ENCODE results near the gene FLRT3. TPM values are rescaled to one million over a fixed set of nuclear protein-coding genes. Genes with fewer than 3 reads are reported as not detected.

FLRT3 gene
- total RNA-seq, 1 donor from 2014 or later = not detected

DNA sequence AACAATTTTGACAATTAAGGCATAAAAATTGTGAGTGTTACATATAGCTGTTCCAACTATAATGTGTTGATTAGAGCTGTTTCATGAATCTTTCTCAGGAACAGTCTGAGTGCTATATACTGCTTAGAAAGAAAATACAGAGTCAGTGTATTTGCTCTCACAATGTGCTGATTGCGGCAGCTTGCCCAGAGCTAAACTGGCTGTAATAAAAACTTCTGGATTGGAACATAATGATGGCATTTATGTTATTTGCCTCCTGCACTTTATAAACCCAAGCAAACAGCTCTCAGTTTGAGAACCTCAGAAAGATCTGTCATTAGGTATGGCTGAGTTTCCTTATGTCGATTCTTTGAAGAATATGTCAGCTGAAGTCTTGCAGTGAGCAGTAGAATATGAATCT lies 29.5 kb downstream of the FLRT3 start:
- Mint-ChIP-seq H3K9me3 (peaks cover 25% of the 10 kb centered on the region), H3K36me3 (ENCODE audit: low read depth) (no peaks in the 10 kb centered on the region), H3K27me3 (ENCODE audit: low read depth) (no peaks in the 10 kb centered on the region), H3K27ac (no peak overlapping the region), H3K4me3 (ENCODE audit: low read depth) (no peak overlapping the region), H3K4me1 (ENCODE audit: low read depth) (no peaks in the 10 kb centered on the region)
- DNase-seq (ENCODE audit: low spot score) = no peak
- intact Hi-C loops (cut with micrococcal nuclease) = no loop called here

GRCh38 chr20:14304472-14304871 lies 32.9 kb downstream of the FLRT3 start:
- intact Hi-C loops (cut with micrococcal nuclease) = no loop called here
- Mint-ChIP-seq H3K4me3 (ENCODE audit: low read depth) (no peak overlapping the region), H3K36me3 (ENCODE audit: low read depth) (no peaks in the 10 kb centered on the region), H3K9me3 (peaks cover 18% of the 10 kb centered on the region), H3K27ac (no peak overlapping the region), H3K27me3 (ENCODE audit: low read depth) (no peaks in the 10 kb centered on the region), H3K4me1 (ENCODE audit: low read depth) (no peaks in the 10 kb centered on the region)
- DNase-seq (ENCODE audit: low spot score) = no peak

DNA sequence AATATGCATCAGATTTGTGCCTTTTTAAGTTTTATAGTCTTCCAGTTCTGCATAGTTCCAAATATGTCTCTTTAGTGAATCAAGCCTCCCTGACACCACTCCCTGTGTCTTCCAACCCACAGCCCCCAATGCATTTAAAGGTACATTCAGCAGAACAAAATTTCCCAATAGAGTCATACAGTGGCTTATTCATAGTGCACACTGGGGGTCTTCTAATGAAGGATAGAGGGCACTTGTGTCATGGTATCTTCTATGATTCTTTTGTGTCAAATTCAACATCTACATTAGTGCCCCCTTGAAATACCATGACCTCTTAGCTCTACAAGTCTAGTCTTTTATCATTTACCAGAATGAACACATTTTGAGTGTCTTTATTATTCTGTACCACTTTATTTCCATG lies 33.8 kb downstream of the FLRT3 start:
- peaks cover 20% of the 10 kb centered on the region for H3K9me3 Mint-ChIP-seq
- intact Hi-C loops (cut with micrococcal nuclease) = no loop called here
- no peak overlapping the region for H3K27ac Mint-ChIP-seq
- DNase-seq (ENCODE audit: low spot score) = no peak
- no peaks in the 10 kb centered on the region for H3K36me3 Mint-ChIP-seq (ENCODE audit: low read depth)
- H3K27me3 Mint-ChIP-seq (ENCODE audit: low read depth) = no peaks in the 10 kb centered on the region
- H3K4me1 Mint-ChIP-seq (ENCODE audit: low read depth) = no peaks in the 10 kb centered on the region
- H3K4me3 Mint-ChIP-seq (ENCODE audit: low read depth) = no peak overlapping the region

DNA sequence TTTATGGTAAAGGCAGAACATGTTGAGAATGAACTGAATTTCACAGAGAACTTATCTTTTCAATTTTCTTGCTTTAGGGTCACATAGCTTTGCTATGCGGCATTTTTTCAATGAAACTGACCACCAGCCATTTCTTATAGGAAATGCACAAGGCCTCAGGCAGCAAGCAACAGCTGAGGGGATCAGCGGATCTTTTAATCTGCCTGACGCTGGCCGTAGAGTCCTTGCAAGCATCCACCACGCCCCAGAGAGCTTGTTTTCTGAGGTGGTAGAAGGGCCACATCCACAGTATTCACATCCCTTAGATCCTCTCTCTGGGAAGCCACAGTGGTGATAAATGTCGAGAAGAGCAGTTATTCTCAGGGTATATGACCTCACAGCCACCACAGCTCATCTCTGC lies 34.3 kb downstream of the FLRT3 start:
- Mint-ChIP-seq H3K4me3 (ENCODE audit: low read depth) (no peak overlapping the region), H3K27ac (no peak overlapping the region), H3K36me3 (ENCODE audit: low read depth) (no peaks in the 10 kb centered on the region), H3K9me3 (peaks cover 23% of the 10 kb centered on the region), H3K4me1 (ENCODE audit: low read depth) (no peaks in the 10 kb centered on the region), H3K27me3 (ENCODE audit: low read depth) (no peaks in the 10 kb centered on the region)
- intact Hi-C loops (cut with micrococcal nuclease) = no loop called here
- DNase-seq (ENCODE audit: low spot score) = no peak

DNA sequence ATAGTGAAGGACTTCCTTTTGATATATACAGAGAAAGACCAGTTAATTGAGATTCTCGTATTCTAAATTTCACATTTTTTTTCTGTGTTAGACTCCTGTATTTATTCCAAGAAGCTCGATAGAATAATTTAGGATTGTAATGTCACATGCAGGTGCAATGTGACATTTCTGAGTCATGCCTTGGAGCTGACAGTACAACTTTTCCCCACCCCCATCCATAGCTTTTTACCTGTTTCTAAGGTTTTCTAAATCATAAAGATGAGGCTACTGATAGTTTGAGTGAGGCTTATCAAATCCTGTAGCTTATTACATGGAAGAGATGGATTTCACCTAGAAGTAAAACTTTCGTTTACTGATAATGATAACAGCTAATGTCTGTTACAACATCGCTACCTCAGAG lies 37.6 kb downstream of the FLRT3 start:
- no peak for DNase-seq (ENCODE audit: low spot score)
- intact Hi-C loops (cut with micrococcal nuclease) = no loop called here
- Mint-ChIP-seq H3K36me3 (ENCODE audit: low read depth) (no peaks in the 10 kb centered on the region), H3K4me3 (ENCODE audit: low read depth) (no peak overlapping the region), H3K4me1 (ENCODE audit: low read depth) (no peaks in the 10 kb centered on the region), H3K9me3 (peaks cover 19% of the 10 kb centered on the region), H3K27me3 (ENCODE audit: low read depth) (no peaks in the 10 kb centered on the region), H3K27ac (no peak overlapping the region)

GRCh38 chr20:14295770-14296309 lies 41.6 kb downstream of the FLRT3 start:
- intact Hi-C loops (cut with micrococcal nuclease) = no loop called here
- no peak overlapping the region for H3K27ac Mint-ChIP-seq
- peaks cover 24% of the 10 kb centered on the region for H3K9me3 Mint-ChIP-seq
- no peak for DNase-seq (ENCODE audit: low spot score)
- no peak overlapping the region for H3K4me3 Mint-ChIP-seq (ENCODE audit: low read depth)
- H3K4me1 Mint-ChIP-seq (ENCODE audit: low read depth) = no peaks in the 10 kb centered on the region
- H3K36me3 Mint-ChIP-seq (ENCODE audit: low read depth) = no peaks in the 10 kb centered on the region
- H3K27me3 Mint-ChIP-seq (ENCODE audit: low read depth) = no peaks in the 10 kb centered on the region

DNA sequence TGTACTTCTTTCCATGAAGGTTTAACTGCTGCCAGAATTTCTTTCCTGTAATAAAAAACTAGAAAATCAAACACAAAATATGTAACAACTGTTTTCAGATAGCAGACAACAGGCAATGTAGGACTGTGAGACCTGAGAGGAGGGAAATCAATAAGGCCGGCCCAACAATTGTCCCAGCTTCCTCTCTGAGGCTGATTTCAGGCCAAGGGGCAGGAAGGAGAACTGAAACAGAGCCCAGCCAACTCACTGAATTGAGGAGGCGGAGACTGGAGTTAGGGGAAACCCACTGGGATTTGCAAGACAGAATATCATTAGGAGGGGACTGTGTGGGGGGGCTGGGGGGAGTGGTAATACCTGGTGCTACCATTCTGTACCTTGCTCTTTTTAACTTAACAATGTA lies 42.2 kb downstream of the FLRT3 start:
- H3K9me3 Mint-ChIP-seq = peaks cover 24% of the 10 kb centered on the region
- H3K36me3 Mint-ChIP-seq (ENCODE audit: low read depth) = no peaks in the 10 kb centered on the region
- intact Hi-C loops (cut with micrococcal nuclease) = no loop called here
- H3K27me3 Mint-ChIP-seq (ENCODE audit: low read depth) = no peaks in the 10 kb centered on the region
- DNase-seq (ENCODE audit: low spot score) = no peak
- no peak overlapping the region for H3K27ac Mint-ChIP-seq
- no peaks in the 10 kb centered on the region for H3K4me1 Mint-ChIP-seq (ENCODE audit: low read depth)
- H3K4me3 Mint-ChIP-seq (ENCODE audit: low read depth) = no peak overlapping the region

DNA sequence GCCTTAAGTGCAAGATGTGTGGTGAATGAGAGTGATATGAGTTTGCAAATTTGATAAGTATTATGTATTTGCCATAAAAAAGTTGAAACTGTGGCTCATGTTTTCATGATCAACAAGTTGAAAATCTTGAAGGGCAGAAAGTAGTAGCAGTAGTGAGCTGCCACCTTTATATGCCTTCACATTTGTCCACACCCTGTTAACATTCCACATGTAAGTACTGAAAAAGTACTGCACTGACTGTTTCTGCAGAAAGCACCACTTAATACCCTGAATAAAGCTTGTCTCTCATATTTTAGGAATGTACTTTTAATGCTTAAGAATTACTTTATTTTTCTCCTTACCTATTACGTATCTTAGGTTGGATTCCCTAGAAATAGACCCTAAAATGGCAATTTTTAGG lies 45.9 kb downstream of the FLRT3 start:
- Mint-ChIP-seq H3K27ac (no peak overlapping the region), H3K4me1 (ENCODE audit: low read depth) (no peaks in the 10 kb centered on the region), H3K36me3 (ENCODE audit: low read depth) (no peaks in the 10 kb centered on the region), H3K9me3 (peaks cover 18% of the 10 kb centered on the region), H3K4me3 (ENCODE audit: low read depth) (no peak overlapping the region), H3K27me3 (ENCODE audit: low read depth) (no peaks in the 10 kb centered on the region)
- intact Hi-C loops (cut with micrococcal nuclease) = no loop called here
- no peak for DNase-seq (ENCODE audit: low spot score)

DNA sequence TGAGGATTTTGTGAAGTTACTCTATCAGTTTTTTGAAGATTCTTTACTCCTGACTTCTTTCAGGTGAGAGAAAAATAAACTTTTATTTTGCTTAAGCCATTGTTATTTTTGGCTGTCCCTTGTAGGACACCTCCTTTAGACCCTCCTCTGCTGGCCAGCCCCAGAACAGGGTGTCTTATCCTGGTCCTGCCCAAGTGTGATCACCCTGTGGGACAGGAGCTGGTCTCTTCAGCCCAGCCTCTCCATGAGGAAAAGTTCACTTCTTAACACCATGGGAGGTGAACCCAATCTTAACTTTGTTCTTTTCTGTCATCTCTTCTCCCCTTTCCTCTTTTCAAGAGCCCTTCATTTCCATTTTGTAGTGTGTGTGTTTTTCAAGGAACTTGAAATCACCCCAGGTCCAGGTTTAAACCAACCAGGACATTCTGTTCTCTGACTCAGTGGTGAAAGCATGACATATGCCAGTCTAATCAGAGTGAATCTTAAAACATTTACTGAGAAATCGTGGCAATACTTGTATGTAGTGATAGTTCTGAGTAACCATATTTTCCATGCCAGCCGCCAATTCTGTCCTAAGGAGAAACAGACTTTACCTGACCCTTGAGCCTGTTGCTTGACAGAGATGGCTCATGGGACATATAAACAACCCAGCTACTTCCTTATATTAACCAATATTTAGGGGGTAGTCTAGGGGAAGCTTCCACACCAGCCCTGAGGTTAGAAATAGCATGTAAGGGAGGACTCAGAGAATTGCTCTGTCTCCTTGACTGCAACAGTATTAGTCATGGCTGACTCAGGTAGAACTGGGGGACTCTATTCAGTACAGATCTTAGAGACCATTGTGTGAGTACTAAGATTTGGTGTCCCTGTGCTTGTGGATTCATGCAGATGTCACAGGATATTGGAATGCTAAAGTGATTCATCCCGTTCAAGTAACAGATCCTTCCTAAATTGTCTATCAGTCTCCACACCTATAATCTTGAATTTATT lies 48.8 kb downstream of the FLRT3 start:
- Mint-ChIP-seq H3K4me3 (ENCODE audit: low read depth) (no peak overlapping the region), H3K9me3 (peaks cover 18% of the 10 kb centered on the region), H3K36me3 (ENCODE audit: low read depth) (no peaks in the 10 kb centered on the region), H3K27me3 (ENCODE audit: low read depth) (no peaks in the 10 kb centered on the region), H3K4me1 (ENCODE audit: low read depth) (no peaks in the 10 kb centered on the region), H3K27ac (no peak overlapping the region)
- intact Hi-C loops (cut with micrococcal nuclease) = no loop called here
- no peak for DNase-seq (ENCODE audit: low spot score)

GRCh38 chr20:14284443-14284842 lies 53.0 kb downstream of the FLRT3 start:
- Mint-ChIP-seq H3K4me3 (ENCODE audit: low read depth) (no peak overlapping the region), H3K27ac (no peak overlapping the region), H3K27me3 (ENCODE audit: low read depth) (no peaks in the 10 kb centered on the region), H3K9me3 (peaks cover 14% of the 10 kb centered on the region), H3K4me1 (ENCODE audit: low read depth) (no peaks in the 10 kb centered on the region), H3K36me3 (ENCODE audit: low read depth) (no peaks in the 10 kb centered on the region)
- intact Hi-C loops (cut with micrococcal nuclease) = no loop called here
- DNase-seq (ENCODE audit: low spot score) = no peak

DNA sequence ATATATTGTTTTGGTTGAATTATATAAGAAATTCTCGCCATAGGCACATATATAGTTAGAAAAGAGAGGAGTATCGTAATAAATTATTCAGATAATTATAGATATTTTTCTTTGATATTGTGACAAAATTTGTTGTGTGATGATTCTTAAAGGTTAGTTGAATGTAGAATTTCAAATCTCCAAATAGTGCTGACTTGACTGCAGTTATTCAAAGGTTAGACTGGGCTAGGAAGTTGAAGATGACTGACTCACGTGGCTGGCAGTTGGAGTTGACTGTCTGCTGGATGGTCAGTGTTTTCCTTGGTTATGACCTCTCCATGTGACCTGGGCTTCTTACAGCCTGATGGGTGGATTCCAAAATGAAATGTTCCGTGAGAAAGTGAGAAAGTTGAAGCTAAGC lies 55.3 kb downstream of the FLRT3 start:
- H3K4me3 Mint-ChIP-seq (ENCODE audit: low read depth) = no peak overlapping the region
- intact Hi-C loops (cut with micrococcal nuclease) = no loop called here
- no peak for DNase-seq (ENCODE audit: low spot score)
- H3K4me1 Mint-ChIP-seq (ENCODE audit: low read depth) = no peaks in the 10 kb centered on the region
- no peaks in the 10 kb centered on the region for H3K27me3 Mint-ChIP-seq (ENCODE audit: low read depth)
- no peak overlapping the region for H3K27ac Mint-ChIP-seq
- H3K9me3 Mint-ChIP-seq = peaks cover 24% of the 10 kb centered on the region
- no peaks in the 10 kb centered on the region for H3K36me3 Mint-ChIP-seq (ENCODE audit: low read depth)
